GM21576 (cell line): ENCODE results near the gene CRELD1.

Source experiments
- ATAC-seq: cut with Tn5 transposase; IDR thresholded peaks from one replicate; pipeline ENCODE4 v1.9.1; 2021; ENCODE audit warnings: mild to moderate bottlenecking, moderate library complexity; ENCODE audit not compliant: unreplicated experiment

CRELD1 gene

DNA sequence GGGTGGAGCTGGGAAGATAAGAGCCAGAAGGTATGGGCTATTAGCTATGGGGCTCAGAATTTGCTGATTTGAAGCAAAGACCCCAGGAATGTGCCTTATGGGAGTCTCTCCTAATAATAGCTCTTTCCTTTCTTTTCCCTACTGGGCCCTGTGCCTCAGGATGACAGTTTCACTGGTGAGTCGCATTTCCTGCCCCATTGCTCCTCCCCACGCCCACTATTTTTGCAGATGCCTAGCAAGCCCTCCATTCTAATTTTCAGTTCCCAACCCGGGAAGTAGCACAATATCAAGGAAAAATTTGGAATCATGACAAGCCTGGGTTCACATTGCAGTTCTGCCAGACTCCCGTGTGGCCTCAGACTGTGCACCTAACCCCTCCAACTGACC is 30.4 kb upstream of the CRELD1 start:
- ATAC-seq: no peak

GRCh38 chr3:9903904-9904303 is 29.7 kb upstream of the CRELD1 start:
- ATAC-seq: no peak

GRCh38 chr3:9906480-9906879 is 27.2 kb upstream of the CRELD1 start:
- ATAC-seq: no peak

DNA sequence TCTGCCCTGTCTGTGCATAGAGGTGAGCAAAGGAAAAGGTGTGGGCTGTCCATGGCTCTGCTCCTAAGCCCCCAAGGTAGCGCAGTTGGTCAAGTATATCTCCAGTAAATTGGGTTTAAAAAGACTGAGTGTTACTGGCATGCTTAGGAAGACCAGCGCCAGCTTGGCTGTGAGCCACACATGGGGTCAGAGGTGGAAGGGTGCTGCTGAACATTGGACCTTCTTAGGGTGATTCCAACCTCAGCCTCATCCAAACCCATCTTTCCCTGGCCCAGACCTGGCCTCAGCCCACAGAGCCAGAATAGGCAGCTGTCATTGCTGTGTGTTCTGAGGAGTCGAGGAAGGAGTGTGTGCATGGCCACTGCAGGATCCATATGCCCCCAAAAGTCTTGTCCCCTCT is 25.3 kb upstream of the CRELD1 start:
- ATAC-seq: no peak

DNA sequence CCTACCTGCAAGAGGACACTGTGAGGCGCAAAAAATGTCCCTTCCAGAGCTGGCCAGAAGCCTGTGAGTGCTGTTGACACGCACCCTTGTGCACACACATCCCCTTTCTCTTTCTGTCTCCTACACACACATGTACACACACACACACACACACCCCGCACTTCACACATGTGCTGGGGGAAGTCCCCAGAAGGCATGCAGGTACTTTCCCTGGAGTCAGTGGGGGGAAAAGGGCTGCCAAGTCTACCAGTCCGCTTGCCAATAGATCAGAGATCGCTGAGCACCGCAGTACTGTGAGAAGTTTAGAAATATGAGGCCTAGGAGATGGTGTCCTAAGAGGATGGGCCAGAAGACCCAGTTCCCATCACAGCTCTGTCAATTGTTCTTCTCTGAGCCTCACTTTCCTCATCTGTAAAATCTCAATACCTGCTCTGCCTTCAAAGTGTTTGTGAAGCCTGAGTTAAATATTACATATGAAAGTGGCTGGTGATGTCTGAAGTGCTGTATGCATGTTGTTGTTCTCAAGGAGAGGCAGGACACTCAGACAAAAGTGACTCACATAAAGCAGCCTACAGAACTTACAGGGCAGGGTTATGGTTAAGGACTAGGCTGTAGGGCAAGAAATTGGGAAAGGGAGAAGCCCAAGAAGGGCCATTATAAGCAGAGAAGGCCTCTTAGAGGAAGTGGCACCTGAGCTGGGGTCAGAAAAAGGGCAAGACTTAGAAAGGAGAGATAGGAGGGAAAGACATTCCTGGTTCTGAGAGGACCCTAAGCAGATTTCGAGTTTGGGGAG is 24.2 kb upstream of the CRELD1 start:
- no peak for ATAC-seq

DNA sequence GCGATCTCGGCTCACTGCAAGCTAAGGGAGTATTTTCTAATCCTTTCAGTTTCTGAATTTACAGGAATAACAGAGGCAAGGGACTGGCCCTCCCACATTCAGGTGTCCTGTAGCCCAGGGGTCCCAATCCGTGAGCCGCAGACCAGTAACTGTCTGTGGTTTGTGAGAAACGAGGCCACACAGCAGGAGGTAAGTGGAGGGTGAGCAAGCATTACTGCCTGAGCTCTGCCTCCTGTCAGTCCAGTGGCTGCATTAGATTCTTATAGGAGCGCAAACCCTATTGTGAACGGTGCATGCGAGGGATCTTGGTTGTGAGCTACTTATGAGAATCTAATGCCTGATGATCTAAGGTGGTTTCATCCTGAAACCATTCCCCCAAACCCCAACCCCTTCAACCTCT is 21.8 kb upstream of the CRELD1 start:
- ATAC-seq: no peak

GRCh38 chr3:9912294-9912935 is 21.2 kb upstream of the CRELD1 start:
- no peak for ATAC-seq

DNA sequence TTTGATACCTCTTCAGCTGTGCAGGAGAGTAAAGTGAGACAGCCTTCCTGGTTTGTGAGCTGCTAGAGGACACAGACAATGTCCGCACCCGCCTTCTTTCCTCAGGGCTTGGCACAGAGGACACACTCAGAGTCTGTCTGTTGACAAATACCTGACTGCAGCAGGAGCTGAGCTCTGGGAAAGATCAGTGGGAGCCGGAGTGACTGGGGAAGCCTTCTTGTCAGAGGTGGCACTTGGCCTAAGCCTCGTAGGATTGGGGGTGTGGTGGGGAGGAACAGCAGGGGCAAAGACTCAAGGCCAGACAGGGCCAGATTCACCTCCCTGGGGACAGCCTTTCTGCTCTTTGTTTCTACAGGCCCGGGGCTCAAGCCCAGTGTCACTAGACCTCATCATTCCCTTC is 20.0 kb upstream of the CRELD1 start:
- no peak for ATAC-seq

- no peak for ATAC-seq
Observed at GRCh38 chr3:9914011-9914410, 19.6 kb upstream of the CRELD1 start.

DNA sequence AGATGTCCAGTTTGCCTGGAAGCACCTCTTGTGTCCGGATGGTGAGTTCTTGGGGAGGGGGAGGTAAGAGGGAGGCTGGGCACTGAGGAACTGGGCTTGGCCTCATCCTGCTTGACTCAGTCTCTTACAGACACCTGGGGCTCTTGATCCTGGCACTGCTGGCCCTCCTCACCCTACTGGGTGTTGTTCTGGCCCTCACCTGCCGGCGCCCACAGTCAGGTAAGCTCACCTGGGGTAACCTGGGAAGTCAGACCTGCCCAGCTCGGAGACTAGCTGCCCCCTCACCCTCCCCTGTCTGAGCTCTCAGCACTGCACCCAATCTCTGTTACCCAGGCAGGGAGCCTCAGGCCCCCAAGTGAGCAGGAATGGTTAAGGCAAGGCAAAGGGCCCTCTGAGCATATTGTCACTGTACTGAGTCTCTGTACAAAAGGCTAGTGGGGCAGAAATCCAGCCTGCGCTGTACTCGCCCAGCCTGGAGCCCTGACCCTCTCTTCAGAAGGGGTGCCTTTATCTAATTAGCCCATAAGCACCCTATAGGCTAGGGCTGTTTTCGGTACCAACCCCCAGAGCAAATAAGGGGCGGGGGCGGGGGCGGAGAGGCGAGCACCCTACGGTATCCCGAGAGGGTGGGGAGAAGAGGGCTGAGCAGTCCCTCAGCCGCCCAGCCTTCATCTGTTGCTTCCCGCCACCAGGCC is 18.9 kb upstream of the CRELD1 start:
- no peak for ATAC-seq

GRCh38 chr3:9915254-9916141 is 18.1 kb upstream of the CRELD1 start:
- ATAC-seq: no peak

DNA sequence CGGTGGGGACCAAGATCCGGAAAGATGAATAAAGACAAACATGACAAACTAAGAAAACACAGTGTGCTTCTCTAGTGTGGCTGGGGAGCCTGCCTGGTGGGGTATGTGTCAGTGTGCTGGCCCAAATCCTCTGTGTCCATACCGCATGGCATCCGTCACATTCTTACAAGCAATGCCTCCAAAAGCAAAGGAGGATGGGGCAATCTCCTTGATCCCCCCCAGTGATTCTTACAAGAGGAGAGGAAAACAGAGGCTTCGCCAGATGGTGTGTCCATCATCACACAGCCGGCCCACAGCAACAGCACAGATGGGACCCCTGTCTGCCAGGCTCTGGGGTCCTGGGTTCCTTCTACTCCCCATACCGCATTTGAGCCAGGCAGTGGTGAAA is 17.3 kb upstream of the CRELD1 start:
- no peak for ATAC-seq

- no peak for ATAC-seq
Observed at GRCh38 chr3:9916734-9917680, 16.6 kb upstream of the CRELD1 start, which contains the start of gene IL17RC. TSS of gene IL17RC (plus strand) at chr3:9917098. CDS start at chr3:9917316, 218 bp downstream.

- ATAC-seq: no peak
Observed at GRCh38 chr3:9917820-9918219, 15.8 kb upstream of the CRELD1 start.

DNA sequence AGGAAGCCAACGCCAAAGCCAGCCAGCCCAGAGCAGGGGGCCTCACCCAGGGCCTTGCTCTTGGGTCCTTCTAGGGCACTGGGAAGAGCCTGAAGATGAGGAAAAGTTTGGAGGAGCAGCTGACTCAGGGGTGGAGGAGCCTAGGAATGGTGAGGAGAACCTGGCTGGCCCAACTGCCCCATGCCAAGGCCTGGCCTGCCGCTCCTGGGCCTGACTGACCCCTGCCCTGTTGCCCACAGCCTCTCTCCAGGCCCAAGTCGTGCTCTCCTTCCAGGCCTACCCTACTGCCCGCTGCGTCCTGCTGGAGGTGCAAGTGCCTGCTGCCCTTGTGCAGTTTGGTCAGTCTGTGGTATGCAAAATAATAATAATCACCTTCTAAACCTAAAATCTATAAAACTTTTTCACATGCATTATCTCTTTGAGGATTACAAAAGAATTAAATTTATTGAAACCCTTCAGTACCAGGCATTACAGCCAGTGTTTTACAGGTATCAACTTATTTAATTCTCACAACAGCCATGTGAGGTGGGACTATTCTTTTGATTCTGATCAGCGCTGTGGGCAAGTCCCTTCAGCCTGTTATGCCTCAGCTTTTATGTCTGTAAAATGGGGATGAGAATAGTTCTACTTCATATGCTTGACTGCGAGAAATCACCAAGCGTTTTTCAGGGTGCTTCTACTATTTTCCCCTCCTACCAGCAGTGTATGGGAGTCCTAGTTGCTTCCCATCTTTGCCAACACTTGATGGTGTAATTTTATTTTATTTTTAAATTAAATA is 15.2 kb upstream of the CRELD1 start:
- ATAC-seq: no peak

- no peak for ATAC-seq
Observed at GRCh38 chr3:9928158-9928557, 5.5 kb upstream of the CRELD1 start.

- ATAC-seq: no peak
Observed at GRCh38 chr3:9930804-9931418, 2.7 kb upstream of the CRELD1 start.

GRCh38 chr3:9932535-9932842 is 1.1 kb upstream of the CRELD1 start:
- ATAC-seq: no peak
